HG02973 (cell line): Measurements from ENCODE around the gene CCL4.
"Not testable (repeated sequence)": the region's sequence is repeated elsewhere in the genome, so short reads cannot be mapped to it uniquely, and the experiment has no call there.

ENCODE experiments used
- ATAC-seq: cut with Tn5 transposase; IDR thresholded peaks from one replicate; pipeline ENCODE4 v1.9.1; 2021; ENCODE audit warnings: moderate library complexity; ENCODE audit not compliant: unreplicated experiment

The CCL4 gene

GRCh38 chr17:36115649-36115977 lies 12.0 kb downstream of the CCL4 start:
- not testable (repeated sequence) for ATAC-seq

GRCh38 chr17:36117505-36118382 lies 14.1 kb downstream of the CCL4 start:
- no peak for ATAC-seq

- ATAC-seq = no peak
These were observed 15.1 kb downstream of the CCL4 start for GRCh38 chr17:36118477-36119353.

GRCh38 chr17:36120221-36120620 lies 16.6 kb downstream of the CCL4 start:
- no peak for ATAC-seq

- ATAC-seq = not testable (repeated sequence)
These were observed 17.5 kb downstream of the CCL4 start for GRCh38 chr17:36121099-36121498.

GRCh38 chr17:36123431-36123830 lies 19.8 kb downstream of the CCL4 start:
- ATAC-seq = no peak

GRCh38 chr17:36124879-36125824 lies 21.5 kb downstream of the CCL4 start:
- ATAC-seq = no peak

- ATAC-seq = peak; percentile 74
These were observed 23.7 kb downstream of the CCL4 start for GRCh38 chr17:36127199-36127893.

- ATAC-seq = no peak
These were observed 24.3 kb downstream of the CCL4 start for GRCh38 chr17:36127911-36128310.

- no peak for ATAC-seq
These were observed 24.9 kb downstream of the CCL4 start for GRCh38 chr17:36128411-36128978.

GRCh38 chr17:36129616-36130015 lies 26.0 kb downstream of the CCL4 start:
- no peak for ATAC-seq

- ATAC-seq = no peak
These were observed 26.7 kb downstream of the CCL4 start for GRCh38 chr17:36130346-36130745.

- no peak for ATAC-seq
These were observed 27.8 kb downstream of the CCL4 start for GRCh38 chr17:36131421-36131820.

- ATAC-seq = no peak
These were observed 28.3 kb downstream of the CCL4 start for GRCh38 chr17:36131931-36132330.

- ATAC-seq = no peak
These were observed 28.8 kb downstream of the CCL4 start for GRCh38 chr17:36132421-36132831.

- no peak for ATAC-seq
These were observed 30.1 kb downstream of the CCL4 start for GRCh38 chr17:36133602-36134236.

- ATAC-seq = no peak
These were observed 31.8 kb downstream of the CCL4 start for GRCh38 chr17:36135465-36135864.

- no peak for ATAC-seq
These were observed 32.4 kb downstream of the CCL4 start for GRCh38 chr17:36136036-36136435.

- no peak for ATAC-seq
These were observed 32.8 kb downstream of the CCL4 start for GRCh38 chr17:36136439-36136838.
